Rectal smooth muscle tissue (tissue), 1 donor: ENCODE data around the gene ZFP28.

Experiments used
- H3K27ac ChIP-seq: one replicate; pipeline ENCODE4 v1.7.0; 2013; ENCODE audit warnings: low read depth, low read length, inconsistent platforms
- H3K27me3 ChIP-seq: one replicate; pipeline ENCODE4 v1.7.0; 2013; ENCODE audit warnings: low read length; ENCODE audit not compliant: control insufficient read depth, insufficient read depth
- H3K36me3 ChIP-seq: one replicate; pipeline ENCODE4 v1.7.0; 2013; ENCODE audit warnings: low read length; ENCODE audit not compliant: control insufficient read depth, insufficient read depth
- H3K4me1 ChIP-seq: one replicate; pipeline ENCODE4 v1.7.0; 2013; ENCODE audit warnings: low read length; ENCODE audit not compliant: control insufficient read depth, insufficient read depth
- H3K4me3 ChIP-seq: one replicate; pipeline ENCODE4 v1.7.0; 2013; ENCODE audit warnings: low read length
- H3K9ac ChIP-seq: one replicate; pipeline ENCODE4 v1.7.0; 2013; ENCODE audit warnings: low read length

ZFP28 gene

DNA sequence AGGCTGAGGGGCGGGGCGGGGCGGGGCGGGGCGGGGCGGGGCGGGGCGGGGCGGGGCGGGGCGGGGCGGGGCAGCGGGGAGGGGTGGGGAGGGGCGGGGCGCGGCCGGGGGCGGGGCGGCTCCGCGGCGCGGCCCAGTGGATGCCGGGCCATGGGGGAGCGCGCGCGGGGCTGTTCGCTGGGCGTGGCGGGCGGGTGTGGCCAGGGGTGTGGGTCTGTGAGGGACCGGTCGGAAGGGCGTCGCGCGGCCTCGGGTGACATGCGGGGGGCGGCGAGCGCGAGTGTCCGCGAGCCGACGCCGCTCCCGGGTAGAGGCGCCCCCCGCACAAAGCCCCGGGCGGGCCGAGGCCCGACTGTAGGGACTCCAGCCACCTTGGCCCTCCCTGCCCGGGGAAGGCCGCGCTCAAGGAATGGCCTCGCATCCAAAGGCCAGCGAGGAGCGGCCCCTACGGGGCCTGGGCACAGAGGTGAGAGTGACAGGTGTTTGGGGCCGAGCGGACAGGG, at the start of gene ZFP28:
ZFP28 (plus strand) TSS at position 188 of the 503 bp plus-strand sequence; CDS start at position 259, 71 bp downstream.
- peaks cover 10% of the 10 kb centered on the region for H3K36me3 ChIP-seq
- H3K9ac ChIP-seq: peak within 1 kb of the TSS; percentile 16

GRCh38 chr19:56491399-56491798, 47.3 kb upstream of the ZFP28 start:
- Histone ChIP-seq H3K36me3 (peaks cover 10% of the 10 kb centered on the region), H3K9ac (no peak overlapping the region), H3K4me1 (no peaks in the 10 kb centered on the region), H3K27me3 (no peaks in the 10 kb centered on the region), H3K4me3 (no peak overlapping the region), H3K27ac (no peak overlapping the region)

More for the DNA sequence above, at the start of gene ZFP28:
- Histone ChIP-seq H3K4me3 (peak within 1 kb of the TSS; percentile 81), H3K27me3 (no peaks in the 10 kb centered on the region), H3K27ac (peak within 1 kb of the TSS; percentile 85), H3K4me1 (peaks cover 8% of the 10 kb centered on the region)

- no peaks in the 10 kb centered on the region for H3K36me3 ChIP-seq
- no peak overlapping the region for H3K9ac ChIP-seq
- peaks cover 6% of the 10 kb centered on the region for H3K4me1 ChIP-seq
- no peaks in the 10 kb centered on the region for H3K27me3 ChIP-seq
- H3K27ac ChIP-seq: no peak overlapping the region
- H3K4me3 ChIP-seq: no peak overlapping the region
Measured at GRCh38 chr19:56504581-56504980, 34.2 kb upstream of the ZFP28 start.

GRCh38 chr19:56507446-56508289, 31.1 kb upstream of the ZFP28 start, which contains the start of gene ZNF471:
Gene ZNF471, plus strand, starts transcription at chr19:56507855. Its CDS starts 3,717 bp downstream, at chr19:56511572.
- H3K27me3 ChIP-seq: no peaks in the 10 kb centered on the region
- peak within 1 kb of the TSS; percentile 36 for H3K9ac ChIP-seq
- peak within 1 kb of the TSS; percentile 82 for H3K4me3 ChIP-seq
- H3K36me3 ChIP-seq: no peaks in the 10 kb centered on the region
- H3K4me1 ChIP-seq: peaks cover 6% of the 10 kb centered on the region
- H3K27ac ChIP-seq: peak within 1 kb of the TSS; percentile 97

- no peaks in the 10 kb centered on the region for H3K36me3 ChIP-seq
- peak overlapping the region; percentile 97 for H3K27ac ChIP-seq
- H3K4me1 ChIP-seq: peaks cover 6% of the 10 kb centered on the region
- peak overlapping the region; percentile 36 for H3K9ac ChIP-seq
- no peaks in the 10 kb centered on the region for H3K27me3 ChIP-seq
- H3K4me3 ChIP-seq: peak overlapping the region; percentile 82
Measured at GRCh38 chr19:56508290-56508778, 30.4 kb upstream of the ZFP28 start.

GRCh38 chr19:56525214-56525860, 13.4 kb upstream of the ZFP28 start:
- peaks cover 12% of the 10 kb centered on the region for H3K36me3 ChIP-seq

GRCh38 chr19:56537442-56537841, 1.3 kb upstream of the ZFP28 start:
- peaks cover 10% of the 10 kb centered on the region for H3K36me3 ChIP-seq
- H3K4me1 ChIP-seq: peaks cover 8% of the 10 kb centered on the region
- no peaks in the 10 kb centered on the region for H3K27me3 ChIP-seq
- H3K27ac ChIP-seq: no peak overlapping the region
- no peak overlapping the region for H3K9ac ChIP-seq
- peak overlapping the region; percentile 81 for H3K4me3 ChIP-seq

More at GRCh38 chr19:56525214-56525860, 13.4 kb upstream of the ZFP28 start:
- H3K9ac ChIP-seq: no peak overlapping the region
- H3K4me1 ChIP-seq: no peaks in the 10 kb centered on the region
- H3K4me3 ChIP-seq: no peak overlapping the region
- no peaks in the 10 kb centered on the region for H3K27me3 ChIP-seq
- H3K27ac ChIP-seq: no peak overlapping the region

- H3K4me1 ChIP-seq: peaks cover 8% of the 10 kb centered on the region
- peak overlapping the region; percentile 85 for H3K27ac ChIP-seq
- H3K4me3 ChIP-seq: peak overlapping the region; percentile 81
- H3K9ac ChIP-seq: no peak overlapping the region
- H3K27me3 ChIP-seq: no peaks in the 10 kb centered on the region
- peaks cover 10% of the 10 kb centered on the region for H3K36me3 ChIP-seq
Measured at GRCh38 chr19:56538254-56538760, 441 bp upstream of the ZFP28 start.

GRCh38 chr19:56543776-56544175, 5.0 kb downstream of the ZFP28 start:
- Histone ChIP-seq H3K4me1 (peaks cover 6% of the 10 kb centered on the region), H3K4me3 (no peak overlapping the region), H3K36me3 (peaks cover 15% of the 10 kb centered on the region), H3K9ac (no peak overlapping the region), H3K27ac (no peak overlapping the region), H3K27me3 (no peaks in the 10 kb centered on the region)

- Histone ChIP-seq H3K36me3 (peaks cover 27% of the 10 kb centered on the region), H3K4me1 (no peaks in the 10 kb centered on the region), H3K27ac (no peak overlapping the region), H3K9ac (no peak overlapping the region), H3K4me3 (no peak overlapping the region), H3K27me3 (no peaks in the 10 kb centered on the region)
Measured at GRCh38 chr19:56547535-56547934, 8.8 kb downstream of the ZFP28 start.

DNA sequence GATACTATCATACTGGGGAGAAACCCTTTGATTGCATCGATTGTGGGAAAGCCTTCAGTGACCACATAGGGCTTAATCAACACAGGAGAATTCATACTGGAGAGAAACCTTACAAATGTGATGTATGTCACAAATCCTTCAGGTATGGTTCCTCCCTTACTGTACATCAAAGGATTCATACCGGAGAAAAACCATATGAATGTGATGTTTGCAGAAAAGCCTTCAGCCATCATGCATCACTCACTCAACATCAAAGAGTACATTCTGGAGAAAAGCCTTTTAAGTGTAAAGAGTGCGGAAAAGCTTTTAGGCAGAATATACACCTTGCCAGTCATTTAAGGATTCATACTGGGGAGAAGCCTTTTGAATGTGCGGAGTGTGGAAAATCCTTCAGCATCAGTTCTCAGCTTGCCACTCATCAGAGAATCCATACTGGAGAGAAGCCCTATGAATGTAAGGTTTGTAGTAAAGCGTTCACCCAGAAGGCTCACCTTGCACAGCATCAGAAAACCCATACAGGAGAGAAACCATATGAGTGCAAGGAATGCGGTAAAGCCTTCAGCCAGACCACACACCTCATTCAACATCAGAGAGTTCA, 15.6 kb downstream of the ZFP28 start:
- Histone ChIP-seq H3K9ac (no peak overlapping the region), H3K27ac (no peak overlapping the region), H3K27me3 (no peaks in the 10 kb centered on the region), H3K4me1 (no peaks in the 10 kb centered on the region), H3K4me3 (peak overlapping the region; percentile 43), H3K36me3 (peaks cover 36% of the 10 kb centered on the region)

DNA sequence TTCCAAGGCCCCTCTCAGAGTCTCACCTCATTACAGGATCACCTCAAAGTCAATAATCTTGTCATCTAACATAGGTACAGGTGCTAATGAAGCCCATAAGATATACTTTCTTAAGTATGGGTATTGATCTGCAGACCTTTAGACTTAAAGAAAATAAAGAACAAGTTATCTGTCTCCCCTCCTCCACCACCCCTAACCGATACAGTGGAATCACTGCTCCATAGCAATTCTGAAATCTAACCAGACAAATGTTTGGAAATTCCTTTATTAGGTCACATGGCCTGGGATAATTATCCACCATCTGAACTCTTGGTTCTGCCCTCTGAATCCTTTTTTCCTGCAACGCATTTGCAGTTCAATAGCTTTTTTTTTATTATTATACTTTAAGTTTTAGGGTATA, 24.0 kb downstream of the ZFP28 start:
- Histone ChIP-seq H3K27ac (no peak overlapping the region), H3K4me1 (no peaks in the 10 kb centered on the region), H3K36me3 (no peaks in the 10 kb centered on the region), H3K27me3 (no peaks in the 10 kb centered on the region), H3K9ac (no peak overlapping the region), H3K4me3 (no peak overlapping the region)
